ENCODE measurements around the gene PRTG.

GRCh38 chr15:55698653-55699052 lies 44.3 kb downstream of the PRTG start:
- TF ChIP-seq CTCF (IDR thresholded peaks at IDR 0.05), result no peak
- no peak for TF ChIP-seq EP300 (IDR thresholded peaks at IDR 0.05)
- no peak for TF ChIP-seq POLR2A (IDR thresholded peaks at IDR 0.05)
